ENCODE measurements around the gene TNPO1.
"Not testable (repeated sequence)": the region's sequence is repeated elsewhere in the genome, so short reads cannot be mapped to it uniquely, and the experiment has no call there.

TNPO1 gene

GRCh38 chr5:72922422-72922821 is 106.0 kb downstream of the TNPO1 start:
- no peak for DNase-seq (ENCODE audit: extremely low read depth in 1 of 2, low read depth in 1 of 2)

- no peak for DNase-seq (ENCODE audit: extremely low read depth in 1 of 2, low read depth in 1 of 2)
These were observed 109.0 kb downstream of the TNPO1 start for GRCh38 chr5:72925336-72926010.

GRCh38 chr5:72932686-72933085 is 116.2 kb downstream of the TNPO1 start:
- not testable (repeated sequence) for DNase-seq (ENCODE audit: extremely low read depth in 1 of 2, low read depth in 1 of 2)

GRCh38 chr5:72934953-72935725 is 118.7 kb downstream of the TNPO1 start:
- DNase-seq (ENCODE audit: extremely low read depth in 1 of 2, low read depth in 1 of 2), result not testable (repeated sequence)

GRCh38 chr5:72936893-72937292 is 120.4 kb downstream of the TNPO1 start:
- no peak for DNase-seq (ENCODE audit: extremely low read depth in 1 of 2, low read depth in 1 of 2)

GRCh38 chr5:72937517-72938061 is 121.1 kb downstream of the TNPO1 start:
- DNase-seq (ENCODE audit: extremely low read depth in 1 of 2, low read depth in 1 of 2), result no peak

GRCh38 chr5:72938206-72938605 is 121.7 kb downstream of the TNPO1 start:
- no peak for DNase-seq (ENCODE audit: extremely low read depth in 1 of 2, low read depth in 1 of 2)

GRCh38 chr5:72940082-72940481 is 123.6 kb downstream of the TNPO1 start:
- no peak for DNase-seq (ENCODE audit: extremely low read depth in 1 of 2, low read depth in 1 of 2)

- DNase-seq (ENCODE audit: extremely low read depth in 1 of 2, low read depth in 1 of 2), result no peak
These were observed 126.8 kb downstream of the TNPO1 start for GRCh38 chr5:72943307-72943706.

GRCh38 chr5:72947498-72947897 is 131.0 kb downstream of the TNPO1 start:
- DNase-seq (ENCODE audit: extremely low read depth in 1 of 2, low read depth in 1 of 2), result no peak

GRCh38 chr5:72949481-72949880 is 133.0 kb downstream of the TNPO1 start:
- no peak for DNase-seq (ENCODE audit: extremely low read depth in 1 of 2, low read depth in 1 of 2)

- no peak for DNase-seq (ENCODE audit: extremely low read depth in 1 of 2, low read depth in 1 of 2)
These were observed 135.4 kb downstream of the TNPO1 start for GRCh38 chr5:72951671-72952468.

- DNase-seq (ENCODE audit: extremely low read depth in 1 of 2, low read depth in 1 of 2), result no peak
These were observed 137.9 kb downstream of the TNPO1 start for GRCh38 chr5:72954389-72954788.

GRCh38 chr5:72955143-72955767 is 138.8 kb downstream of the TNPO1 start:
- no peak for DNase-seq (ENCODE audit: extremely low read depth in 1 of 2, low read depth in 1 of 2)

GRCh38 chr5:72955768-72956323 is 139.4 kb downstream of the TNPO1 start, which contains the start of gene FCHO2:
FCHO2 (plus strand) TSS chr5:72956041; CDS start chr5:72956097, 56 bp downstream.
- DNase-seq (ENCODE audit: extremely low read depth in 1 of 2, low read depth in 1 of 2), result peak; percentile 87 to 91

GRCh38 chr5:72956324-72957140 is 140.1 kb downstream of the TNPO1 start:
- DNase-seq (ENCODE audit: extremely low read depth in 1 of 2, low read depth in 1 of 2), result peak in 1 of 2 donors; percentile 7

- no peak for DNase-seq (ENCODE audit: extremely low read depth in 1 of 2, low read depth in 1 of 2)
These were observed 140.9 kb downstream of the TNPO1 start for GRCh38 chr5:72957337-72957736.

GRCh38 chr5:72959257-72959656 is 142.8 kb downstream of the TNPO1 start:
- DNase-seq (ENCODE audit: extremely low read depth in 1 of 2, low read depth in 1 of 2), result no peak
